Stimulated activated CD8-positive, alpha-beta memory T cell treated with anti-CD3 and anti-CD28 coated beads, Interleukin-15, amount 100 ng/mL, for 48 hours (primary cell): ENCODE data around the gene CD28.
A peak's percentile ranks its signal among the peaks of the same experiment; 100 is the strongest.

Experiments used
- DNase-seq, 2 donors: peaks; one replicate each; pipeline ENCODE4 v3.0.0-alpha.2; 2020; ENCODE audit warnings: low read depth in 2 of 2

CD28 gene

DNA sequence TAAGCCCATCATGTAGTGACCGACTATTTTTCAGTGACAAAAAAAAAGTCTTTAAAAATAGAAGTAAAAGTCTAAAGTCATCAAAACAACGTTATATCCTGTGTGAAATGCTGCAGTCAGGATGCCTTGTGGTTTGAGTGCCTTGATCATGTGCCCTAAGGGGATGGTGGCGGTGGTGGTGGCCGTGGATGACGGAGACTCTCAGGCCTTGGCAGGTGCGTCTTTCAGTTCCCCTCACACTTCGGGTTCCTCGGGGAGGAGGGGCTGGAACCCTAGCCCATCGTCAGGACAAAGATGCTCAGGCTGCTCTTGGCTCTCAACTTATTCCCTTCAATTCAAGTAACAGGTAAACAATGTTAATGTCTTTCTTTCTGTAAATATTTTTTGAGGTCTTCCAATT is at the start of gene CD28:
TSS of gene CD28 (plus strand) at position 237 of the 400 bp plus-strand sequence. CDS start at position 295, 58 bp downstream.
- peak; percentile 80 to 84 for DNase-seq

GRCh38 chr2:203659331-203660049 is 46.9 kb upstream of the CD28 start:
- no peak for DNase-seq

- DNase-seq, result no peak
Measured at GRCh38 chr2:203660465-203660864, 46.0 kb upstream of the CD28 start.

GRCh38 chr2:203661279-203661908 is 45.0 kb upstream of the CD28 start:
- no peak for DNase-seq

GRCh38 chr2:203662487-203662886 is 44.0 kb upstream of the CD28 start:
- DNase-seq, result no peak

DNA sequence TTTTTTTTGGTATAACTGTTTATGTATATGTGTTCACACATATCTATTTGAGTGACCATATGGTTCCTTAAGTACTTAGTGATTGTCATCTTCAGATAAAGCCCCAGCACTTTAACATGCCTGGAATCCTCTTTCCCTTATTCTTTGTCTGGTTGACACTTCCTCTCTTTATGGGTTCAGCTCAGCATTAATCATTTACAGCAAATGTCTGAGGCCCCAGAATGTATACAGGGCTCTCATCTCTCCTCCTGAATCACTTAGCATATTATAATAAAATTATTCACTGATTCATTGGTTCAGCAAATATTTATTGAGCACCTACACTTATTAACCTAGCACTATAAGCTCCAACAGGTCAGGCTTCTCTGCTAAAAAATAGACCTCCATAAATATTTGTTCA is 43.5 kb upstream of the CD28 start:
- no peak for DNase-seq

- DNase-seq, result no peak
Measured at GRCh38 chr2:203664029-203664755, 42.2 kb upstream of the CD28 start.

GRCh38 chr2:203667838-203668237 is 38.6 kb upstream of the CD28 start:
- no peak for DNase-seq

DNA sequence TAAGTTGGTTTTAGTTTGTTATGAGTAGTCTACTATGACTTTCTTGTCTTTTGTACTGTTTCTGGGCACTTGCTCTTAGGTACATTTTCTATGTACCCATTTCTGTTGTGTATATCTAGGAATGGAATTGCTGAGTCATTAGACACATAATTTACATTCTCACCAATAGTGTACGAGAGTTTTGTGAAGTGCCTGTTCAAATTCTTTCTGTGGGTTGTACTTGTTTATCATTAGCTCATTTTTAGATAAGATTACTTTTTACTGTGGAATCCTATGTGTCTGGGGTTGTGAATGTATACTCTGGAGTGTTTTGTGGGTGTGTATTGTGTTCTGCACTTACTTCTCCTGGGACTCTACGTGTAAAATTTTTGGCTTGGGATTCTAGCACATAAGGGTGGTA is 36.6 kb upstream of the CD28 start:
- no peak for DNase-seq

DNA sequence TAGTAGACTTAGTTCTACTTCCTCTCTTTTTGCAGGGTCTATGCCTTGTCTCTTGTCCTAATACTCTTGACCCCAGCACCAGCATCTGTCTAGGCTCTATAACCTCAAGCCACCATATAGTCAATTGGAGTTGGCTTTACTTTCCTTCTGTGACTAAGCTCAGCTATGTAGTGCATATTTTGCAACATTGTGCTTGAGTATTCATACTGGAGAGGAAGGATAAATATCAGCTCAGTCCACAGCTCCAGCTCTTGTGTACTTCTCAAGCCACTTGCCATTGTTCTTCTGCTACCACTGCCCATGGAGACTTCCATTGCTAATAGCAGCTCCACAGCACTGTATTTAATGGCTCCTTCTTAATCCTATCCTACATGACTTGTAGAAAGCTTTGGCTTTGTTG is 35.5 kb upstream of the CD28 start:
- DNase-seq, result no peak

GRCh38 chr2:203671876-203672275 is 34.6 kb upstream of the CD28 start:
- DNase-seq, result no peak

DNA sequence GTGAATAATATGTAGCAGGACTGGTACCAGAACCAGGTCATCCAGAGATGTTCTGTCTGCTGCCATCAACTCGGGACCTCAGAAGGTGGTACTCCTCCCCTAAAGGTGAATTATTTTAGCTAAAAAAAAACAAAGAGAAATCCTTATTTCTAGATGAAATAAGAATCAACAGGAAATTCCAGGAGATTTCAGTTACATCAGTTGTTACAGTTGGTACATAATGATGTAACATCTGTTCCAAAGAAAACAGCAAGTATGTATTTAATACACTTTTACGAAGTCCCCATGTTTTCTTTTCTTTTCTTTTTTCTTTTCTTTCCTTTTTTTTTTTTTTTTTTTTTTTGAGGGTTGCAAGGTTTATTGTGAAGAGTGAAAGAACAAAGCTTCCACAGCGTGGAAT is 33.6 kb upstream of the CD28 start:
- no peak for DNase-seq

DNA sequence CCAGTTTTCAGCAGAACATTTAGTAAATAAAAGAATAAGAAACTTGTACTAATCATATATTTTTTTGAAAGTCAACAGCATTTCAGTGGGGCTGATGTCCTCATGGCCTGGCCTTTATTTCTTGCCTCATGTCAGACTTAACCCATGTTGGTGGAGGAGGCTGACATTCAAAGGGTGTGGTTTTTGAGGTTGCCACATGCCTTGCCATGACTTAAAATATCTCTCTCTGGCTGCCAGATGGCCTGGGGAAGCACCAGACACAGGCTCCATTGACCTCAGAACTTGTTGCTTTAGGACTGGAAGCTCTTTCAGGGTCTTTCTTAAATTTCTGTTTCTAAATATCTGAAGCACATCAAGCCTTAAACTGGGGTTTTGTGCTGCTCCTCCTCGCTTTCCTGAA is 32.5 kb upstream of the CD28 start:
- peak; percentile 32 to 53 for DNase-seq

GRCh38 chr2:203675086-203675485 is 31.4 kb upstream of the CD28 start:
- no peak for DNase-seq

DNA sequence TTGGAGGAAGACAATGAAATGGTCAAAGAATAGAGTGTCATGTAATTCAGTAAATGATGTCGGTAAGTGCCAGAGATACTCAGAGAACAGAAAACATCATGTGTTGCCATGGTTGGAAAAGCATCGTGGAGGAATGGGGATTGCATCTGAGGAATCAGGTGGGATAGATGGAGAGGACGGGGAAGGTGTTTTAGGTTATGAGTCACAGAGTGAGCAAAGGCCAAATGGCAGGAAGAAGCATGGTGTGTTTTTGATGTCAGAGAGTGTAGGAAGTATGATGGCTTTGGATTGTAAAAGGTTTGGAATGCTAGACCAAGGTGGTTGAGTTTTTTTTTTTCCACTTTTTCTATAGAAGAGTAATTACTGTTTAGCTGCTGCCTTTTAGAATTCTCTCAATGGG is 27.5 kb upstream of the CD28 start:
- no peak for DNase-seq

GRCh38 chr2:203679401-203679800 is 27.0 kb upstream of the CD28 start:
- DNase-seq, result no peak

- DNase-seq, result no peak
Measured at GRCh38 chr2:203681978-203682377, 24.5 kb upstream of the CD28 start.

DNA sequence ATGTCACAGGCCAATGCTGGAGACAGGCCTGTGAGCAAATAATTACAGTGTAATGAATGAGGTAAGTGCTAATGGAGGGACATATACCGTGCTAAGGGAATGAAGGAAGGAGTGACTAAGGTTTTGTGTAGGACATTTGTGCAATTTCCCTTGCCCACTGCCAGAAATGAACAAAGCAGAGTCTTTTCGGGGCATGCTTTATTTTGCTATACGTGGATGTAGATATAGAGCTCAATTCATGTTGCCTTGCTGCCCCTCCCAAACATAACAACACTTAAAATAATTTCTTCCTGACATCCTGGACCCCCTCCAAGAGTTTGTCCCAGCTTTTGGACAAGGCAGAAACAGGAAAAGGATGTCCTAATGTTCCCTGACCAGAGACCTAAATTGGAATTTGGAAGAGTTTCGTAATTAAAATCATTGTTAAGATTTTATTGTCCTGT is 23.7 kb upstream of the CD28 start:
- DNase-seq, result no peak

DNA sequence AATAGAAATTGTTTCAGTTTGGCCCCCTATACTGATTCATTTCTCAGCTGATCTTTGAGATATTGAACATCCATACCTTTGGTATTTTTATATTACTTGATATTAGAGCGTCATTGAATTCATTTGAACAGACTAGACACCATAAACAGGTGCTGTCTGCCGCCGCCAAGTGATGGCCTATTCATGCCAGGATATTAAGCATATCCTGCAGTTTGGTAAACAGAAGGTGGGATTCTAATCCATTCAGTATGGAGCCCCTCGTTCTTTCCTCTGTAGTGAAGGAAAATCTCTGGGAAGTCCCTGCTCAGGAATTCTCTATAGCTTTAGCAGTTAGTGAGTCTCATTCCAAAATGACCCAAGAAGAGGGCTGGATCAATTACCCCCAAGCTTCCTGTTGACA is 23.0 kb upstream of the CD28 start:
- no peak for DNase-seq

- peak; percentile 11 to 28 for DNase-seq
Measured at GRCh38 chr2:203683932-203684556, 22.4 kb upstream of the CD28 start.

GRCh38 chr2:203685081-203685621 is 21.3 kb upstream of the CD28 start:
- no peak for DNase-seq

DNA sequence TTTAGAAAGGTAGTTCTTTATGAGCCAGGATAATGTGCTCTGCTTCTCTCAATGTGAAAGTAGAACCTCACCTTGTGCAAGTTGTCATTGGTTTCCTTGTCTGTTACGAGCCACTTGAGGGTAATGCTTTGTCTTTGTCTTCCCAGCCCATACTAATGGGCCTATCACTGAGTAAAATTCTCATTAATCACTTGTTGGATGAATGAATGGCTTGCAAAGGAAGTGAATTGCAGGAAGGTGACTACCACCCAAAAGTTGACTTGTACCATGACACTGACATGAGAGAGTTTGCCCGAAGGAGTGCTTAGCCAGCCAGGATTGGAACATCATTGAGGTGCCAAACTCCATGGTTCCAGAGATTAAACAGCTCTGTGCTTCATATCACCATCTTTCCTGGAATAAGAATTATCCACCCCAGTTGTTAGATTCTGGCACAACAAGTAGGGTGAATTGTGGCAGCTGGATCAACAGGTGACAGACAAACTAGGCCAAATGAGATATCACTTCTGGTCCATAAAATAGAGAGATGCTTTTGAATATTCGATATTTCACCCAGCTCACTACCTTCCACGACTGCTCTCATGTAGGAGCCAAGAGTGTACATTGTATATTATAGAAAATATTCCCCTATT is 20.5 kb upstream of the CD28 start:
- no peak for DNase-seq
